ENCODE measurements around the gene GALNT15.

GALNT15 gene

GRCh38 chr3:16233806-16234205, 59.3 kb downstream of the GALNT15 start:
- no peak for DNase-seq

GRCh38 chr3:16234281-16234680, 59.8 kb downstream of the GALNT15 start:
- DNase-seq: no peak

- DNase-seq: no peak
These were observed 61.7 kb downstream of the GALNT15 start for GRCh38 chr3:16236030-16236639.

GRCh38 chr3:16236856-16237393, 62.4 kb downstream of the GALNT15 start:
- no peak for DNase-seq

GRCh38 chr3:16239086-16239770, 64.7 kb downstream of the GALNT15 start:
- DNase-seq: no peak

GRCh38 chr3:16239780-16240179, 65.3 kb downstream of the GALNT15 start:
- DNase-seq: no peak

GRCh38 chr3:16240229-16241023, 65.9 kb downstream of the GALNT15 start:
- DNase-seq: no peak

GRCh38 chr3:16241225-16241624, 66.7 kb downstream of the GALNT15 start:
- DNase-seq: no peak

GRCh38 chr3:16242177-16242576, 67.7 kb downstream of the GALNT15 start:
- DNase-seq: no peak

GRCh38 chr3:16243706-16244490, 69.4 kb downstream of the GALNT15 start:
- DNase-seq: no peak

GRCh38 chr3:16245609-16246008, 71.1 kb downstream of the GALNT15 start:
- no peak for DNase-seq

- peak; percentile 61 for DNase-seq
These were observed 73.0 kb downstream of the GALNT15 start for GRCh38 chr3:16247282-16248061.

GRCh38 chr3:16248556-16248955, 74.1 kb downstream of the GALNT15 start:
- DNase-seq: no peak

- no peak for DNase-seq
These were observed 74.9 kb downstream of the GALNT15 start for GRCh38 chr3:16249336-16249735.

- DNase-seq: no peak
These were observed 75.4 kb downstream of the GALNT15 start for GRCh38 chr3:16249886-16250285.

- DNase-seq: no peak
These were observed 77.0 kb downstream of the GALNT15 start for GRCh38 chr3:16251316-16252085.

- no peak for DNase-seq
These were observed 77.9 kb downstream of the GALNT15 start for GRCh38 chr3:16252243-16252978.

- no peak for DNase-seq
These were observed 78.5 kb downstream of the GALNT15 start for GRCh38 chr3:16252988-16253387.

- no peak for DNase-seq
These were observed 79.1 kb downstream of the GALNT15 start for GRCh38 chr3:16253601-16254000.

- DNase-seq: no peak
These were observed 80.4 kb downstream of the GALNT15 start for GRCh38 chr3:16254916-16255315.

GRCh38 chr3:16255326-16255725, 80.8 kb downstream of the GALNT15 start:
- no peak for DNase-seq
